Dedifferentiated amniotic fluid mesenchymal stem cell (primary cell): ENCODE measurements around the gene OR9A4.

Experiments used
- DNase-seq: peaks from one replicate; pipeline ENCODE4 v3.0.0-alpha.2; 2016; ENCODE audit errors: extremely low spot score

The OR9A4 gene

GRCh38 chr7:141946796-141947195 lies 30.6 kb downstream of the OR9A4 start, which contains the start of gene CLEC5A:
Gene CLEC5A, minus strand, starts transcription at chr7:141946974. Its CDS starts 682 bp downstream, at chr7:141946292.
- no peak for DNase-seq

DNA sequence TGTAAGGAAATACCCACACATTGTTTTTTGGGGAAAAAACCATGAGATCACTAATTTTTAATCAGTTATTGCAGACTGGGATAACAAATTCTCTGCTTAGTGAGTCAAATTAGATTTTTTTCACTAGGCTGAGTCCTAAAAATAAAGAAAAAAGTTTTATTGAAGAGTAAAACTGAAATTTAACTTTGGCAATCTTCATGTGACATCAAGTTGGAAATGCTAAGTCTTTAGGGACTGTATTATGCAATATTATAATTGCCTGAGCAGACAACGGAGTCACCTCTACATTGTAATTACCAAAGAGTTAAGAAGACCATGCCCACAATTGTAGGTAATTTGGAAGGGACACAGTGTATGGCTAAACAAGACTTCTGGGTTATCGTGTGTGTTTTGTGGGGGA lies 32.8 kb downstream of the OR9A4 start:
- DNase-seq = no peak

DNA sequence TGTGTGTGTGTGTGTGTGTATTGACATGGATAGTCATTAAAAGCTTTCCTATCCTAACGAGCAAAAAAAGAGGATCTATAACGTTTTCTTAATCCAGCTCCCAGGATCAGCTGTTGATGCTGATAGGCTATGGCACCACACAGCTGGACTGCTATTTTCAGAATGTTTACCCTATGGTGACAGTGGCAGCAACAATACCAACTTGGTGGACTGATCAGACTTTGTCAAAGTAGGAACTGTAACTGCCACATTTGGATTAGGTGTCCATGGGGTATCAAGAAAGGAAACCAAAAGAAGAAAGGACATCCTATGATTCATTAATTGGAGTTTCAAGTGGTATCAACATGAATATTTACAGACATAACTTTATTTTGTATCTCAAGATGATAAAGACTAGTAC lies 33.3 kb downstream of the OR9A4 start:
- DNase-seq = no peak

GRCh38 chr7:141949911-141950310 lies 33.7 kb downstream of the OR9A4 start:
- DNase-seq = no peak

- DNase-seq = no peak
Measured at GRCh38 chr7:141950806-141951205, 34.6 kb downstream of the OR9A4 start.

GRCh38 chr7:141952461-141952860 lies 36.3 kb downstream of the OR9A4 start:
- no peak for DNase-seq

GRCh38 chr7:141954334-141954733 lies 38.1 kb downstream of the OR9A4 start:
- DNase-seq = no peak

GRCh38 chr7:141956084-141956483 lies 39.9 kb downstream of the OR9A4 start:
- DNase-seq = no peak

DNA sequence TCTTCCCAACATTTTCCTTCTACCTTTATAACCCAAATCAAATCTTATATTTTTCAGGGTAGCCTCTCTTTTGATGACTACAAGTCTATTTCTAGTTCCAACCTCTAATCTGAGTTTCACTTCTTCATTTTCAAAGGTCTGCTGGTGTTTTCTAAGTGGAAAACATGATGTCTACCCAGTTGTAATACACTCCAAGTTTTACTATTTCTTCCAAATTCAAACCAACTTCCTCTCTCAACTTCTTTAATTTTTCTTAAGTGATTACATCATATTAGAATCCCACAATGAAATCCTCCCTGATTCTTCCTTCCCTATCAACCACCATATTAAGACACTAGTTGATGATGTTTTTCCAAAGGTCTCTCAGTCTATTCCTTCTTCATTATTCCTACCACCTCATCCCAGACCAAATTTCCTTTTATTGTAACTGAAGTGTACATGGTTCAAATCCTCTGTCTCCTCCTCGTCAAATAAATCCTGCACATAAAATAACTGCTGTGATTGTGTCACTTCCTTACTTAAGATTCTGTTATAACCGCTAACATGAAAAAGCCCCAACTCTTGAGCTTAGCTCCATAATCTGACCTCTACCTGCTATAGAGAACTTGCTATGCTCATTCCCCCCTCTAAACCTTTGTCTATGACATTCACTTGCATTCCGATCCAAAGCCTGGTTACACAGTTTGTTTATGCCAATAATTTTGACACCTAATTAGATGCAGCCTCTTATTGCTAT lies 44.7 kb downstream of the OR9A4 start:
- DNase-seq = no peak
